GM12878 (cell line): ENCODE measurements around the gene ELMO2.

Experiments
- CEBPB ChIP-seq, 2 experiments: fragments of 150-350 bp in 1 of 2; IDR thresholded peaks; 2 replicates each; pipeline ENCODE4 v1.6.1; 2012 to 2014; ENCODE audit warnings: low read depth in 2 of 2, low read length in 2 of 2, borderline replicate concordance in 1 of 2, inconsistent platforms in 1 of 2
- CTCF ChIP-seq, 3 experiments: IDR thresholded peaks in 2 of 3; conservative IDR thresholded peaks in 1 of 3; 2 replicates each; pipeline ENCODE4 v1.5.1; 2011; ENCODE audit warnings: low read depth in 3 of 3, low read length in 3 of 3, mild to moderate bottlenecking in 3 of 3, control low read depth in 2 of 3, moderate library complexity in 2 of 3, inconsistent platforms in 1 of 3, mixed read lengths in 1 of 3; ENCODE audit not compliant: control insufficient read depth in 2 of 3, insufficient read depth in 1 of 3; ENCODE audit errors: extremely low read depth in 1 of 3
- JUNB ChIP-seq: IDR thresholded peaks from 2 replicates; pipeline ENCODE4 v1.6.1; 2016; ENCODE audit warnings: antibody characterized with exemption, mild to moderate bottlenecking
- MXI1 ChIP-seq: fragments of 150-350 bp; IDR thresholded peaks from 2 replicates; pipeline ENCODE4 v1.6.1; 2011; ENCODE audit warnings: low read depth, mild to moderate bottlenecking, inconsistent platforms, low read length, improper control_type of control experiment
- NFYA ChIP-seq: IDR thresholded peaks from 2 replicates; pipeline ENCODE4 v1.6.1; 2011; ENCODE audit warnings: low read depth, mild to moderate bottlenecking, low read length, improper control_type of control experiment, borderline replicate concordance
- NR2F1 ChIP-seq: fragments of 450-650 bp; conservative IDR thresholded peaks from 2 replicates; pipeline ENCODE4 v1.6.1; 2017; ENCODE audit warnings: mild to moderate bottlenecking
- POLR2A ChIP-seq: IDR thresholded peaks from 2 replicates; pipeline ENCODE4 v1.6.1; 2011; ENCODE audit warnings: low read depth, mild to moderate bottlenecking, low read length
- RCOR1 ChIP-seq: conservative IDR thresholded peaks from 2 replicates; pipeline ENCODE4 v1.6.1; 2012; ENCODE audit warnings: low read depth, low read length, improper control_type of control experiment
- SREBF1 ChIP-seq: IDR thresholded peaks from 2 replicates; pipeline ENCODE4 v1.6.1; 2012; ENCODE audit warnings: mild to moderate bottlenecking, low read length

DNA sequence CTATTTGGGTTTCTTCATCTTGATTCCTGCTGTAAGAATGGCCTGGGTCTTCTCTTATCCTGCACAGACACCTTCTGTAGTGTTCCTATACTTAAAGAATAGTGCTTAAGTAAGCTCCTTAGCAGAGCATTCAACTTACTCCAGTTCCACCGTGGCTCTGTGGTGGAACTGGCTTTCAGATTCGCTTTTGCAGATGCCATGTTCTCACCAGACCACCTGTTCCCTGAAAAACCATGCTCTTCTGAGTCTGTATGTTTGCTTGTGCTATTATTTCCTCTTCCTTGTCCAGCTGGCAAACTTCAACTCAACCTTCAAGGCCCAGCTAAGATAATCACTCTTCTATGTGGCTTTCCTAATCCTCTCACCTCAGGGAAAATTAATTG lies 4.9 kb downstream of the ELMO2 start:
- TF ChIP-seq CTCF (IDR thresholded peaks at IDR 0.05 in 2 of 3, conservative IDR thresholded peaks at IDR 0.05 in 1 of 3; ENCODE audit: control insufficient read depth in 2 of 3, extremely low read depth in 1 of 3, insufficient read depth in 1 of 3, low read depth in 3 of 3, low read length in 3 of 3) (no peak), NFYA (no peak), CEBPB (IDR thresholded peaks at IDR 0.05; ENCODE audit: borderline replicate concordance in 1 of 2, low read depth in 2 of 2, low read length in 2 of 2) (no peak), RCOR1 (no peak), SREBF1 (no peak), JUNB (no peak), MXI1 (no peak), NR2F1 (no peak), POLR2A (no peak)
